H1 (cell line): ENCODE results near the gene AASDH. TPM values are rescaled to one million over a fixed set of nuclear protein-coding genes. Genes with fewer than 3 reads are reported as not detected.

Experiments used
- ASH2L ChIP-seq: fragments of 200-600, 300-600 bp; sonication (generic); IDR thresholded peaks from one replicate; pipeline ENCODE4 v1.7.1; 2017; ENCODE audit warnings: low read length
- BRCA1 ChIP-seq: IDR thresholded peaks from 2 replicates; pipeline ENCODE4 v1.6.1; 2012; ENCODE audit warnings: low read depth, low read length, improper control_type of control experiment
- CEBPB ChIP-seq: IDR thresholded peaks from 2 replicates; pipeline ENCODE4 v1.6.1; 2012; ENCODE audit warnings: low read depth, low read length
- CHD2 ChIP-seq: IDR thresholded peaks from 2 replicates; pipeline ENCODE4 v1.6.1; 2012; ENCODE audit warnings: low read length, improper control_type of control experiment
- CREB1 ChIP-seq: IDR thresholded peaks from 2 replicates; pipeline ENCODE4 v1.6.1; 2012; ENCODE audit warnings: inconsistent platforms
- JUND ChIP-seq: IDR thresholded peaks from 2 replicates; pipeline ENCODE4 v1.6.1; 2011; ENCODE audit warnings: mild to moderate bottlenecking, improper control_type of control experiment, low read length
- MAFK ChIP-seq: IDR thresholded peaks from 2 replicates; pipeline ENCODE4 v1.6.1; 2012; ENCODE audit warnings: low read depth, mild to moderate bottlenecking, improper control_type of control experiment, low read length
- PHF8 ChIP-seq: fragments of 200-600 bp; sonication (generic); conservative IDR thresholded peaks from 2 replicates; pipeline ENCODE4 v1.7.1; 2012; ENCODE audit warnings: low read depth, mild to moderate bottlenecking, inconsistent platforms, low read length, moderate library complexity
- POLR2A ChIP-seq, 2 experiments: IDR thresholded peaks; 1 replicate in 1 of 2; 2 replicates in 1 of 2; pipeline ENCODE4 v1.6.1; 2011; ENCODE audit warnings: low read depth in 2 of 2, low read length in 2 of 2, mild to moderate bottlenecking in 2 of 2; ENCODE audit errors: control extremely low read depth in 1 of 2
- POLR2AphosphoS5 ChIP-seq: IDR thresholded peaks from 2 replicates; pipeline ENCODE4 v1.6.1; 2011; ENCODE audit warnings: low read depth, low read length
- RFX5 ChIP-seq: IDR thresholded peaks from 2 replicates; pipeline ENCODE4 v1.6.1; 2011; ENCODE audit warnings: low read depth, low read length, improper control_type of control experiment, borderline replicate concordance
- RNF2 ChIP-seq: fragments of 200-900, 300-1000 bp; sonication (generic); IDR thresholded peaks from 2 replicates; pipeline ENCODE4 v1.7.1; 2016; ENCODE audit warnings: borderline replicate concordance, low read depth, mild to moderate bottlenecking, antibody characterized with exemption, low read length; ENCODE audit not compliant: poor library complexity, severe bottlenecking; ENCODE audit errors: missing control alignments
- SIRT6 ChIP-seq: IDR thresholded peaks from one replicate; pipeline ENCODE4 v1.7.1; 2012; ENCODE audit warnings: low read length, inconsistent platforms
- SIX5 ChIP-seq: IDR thresholded peaks from 2 replicates; pipeline ENCODE4 v1.6.1; 2011; ENCODE audit warnings: mild to moderate bottlenecking, low read depth, low read length
- SP2 ChIP-seq: IDR thresholded peaks from 2 replicates; pipeline ENCODE4 v1.6.1; 2012; ENCODE audit warnings: mild to moderate bottlenecking, low read length, inconsistent platforms
- SP4 ChIP-seq: IDR thresholded peaks from 2 replicates; pipeline ENCODE4 v1.6.1; 2012; ENCODE audit warnings: low read length, inconsistent platforms
- SUZ12 ChIP-seq: fragments of 200-600 bp; sonication (generic); IDR thresholded peaks from 2 replicates; pipeline ENCODE4 v1.6.1; 2012; ENCODE audit warnings: mild to moderate bottlenecking, inconsistent platforms, low read length, moderate library complexity, mixed read lengths
- TAF1 ChIP-seq: IDR thresholded peaks from 2 replicates; pipeline ENCODE4 v1.6.1; 2011; ENCODE audit warnings: mild to moderate bottlenecking, low read depth, low read length
- TAF7 ChIP-seq: optimal IDR thresholded peaks from 2 replicates; pipeline ENCODE3; 2011; ENCODE audit warnings: low read depth, mild to moderate bottlenecking, inconsistent platforms, low read length, moderate library complexity, borderline replicate concordance
- TCF12 ChIP-seq: IDR thresholded peaks from 2 replicates; pipeline ENCODE4 v1.6.1; 2011; ENCODE audit warnings: low read depth, mild to moderate bottlenecking, low read length
- polyA plus RNA-seq, 7 experiments: library from polyadenylated mRNA; depleted of rRNA in 3 of 7; stranded (reverse) in 5 of 7; unstranded in 2 of 7; fragments of >200 nt in 5 of 7; fragments of 200-250 nt in 2 of 7; gene quantifications; 1 replicate in 5 of 7; 2 replicates in 1 of 7; 4 replicates in 1 of 7; pipeline versions ENCODE4 v1.2.1 to v1.2.3, GENCODE V29; 2011 to 2013; ENCODE audit warnings: missing spikeins in 2 of 7, mixed read lengths in 2 of 7
- total RNA-seq: library from RNA; stranded (reverse); fragmentation: NEBNext Ultra II Directional; extraction: Animal tissue kit (Norgen Biotek cat#: 25700); gene quantifications from 2 replicates; pipeline ENCODE4 v1.2.1, GENCODE V29; 2021
- TF ChIP-seq, protein P1 (sequence below): IDR thresholded peaks from 2 replicates; pipeline ENCODE4 v1.6.1; 2011; ENCODE audit warnings: low read length, improper control_type of control experiment
- TF ChIP-seq, protein P2 (sequence below): IDR thresholded peaks from 2 replicates; pipeline ENCODE4 v1.6.1; 2011; ENCODE audit warnings: low read depth, mild to moderate bottlenecking, low read length; ENCODE audit not compliant: insufficient read depth
- TF ChIP-seq, protein P3 (sequence below): IDR thresholded peaks from 2 replicates; pipeline ENCODE4 v1.6.1; 2012; ENCODE audit warnings: low read length, inconsistent platforms

The AASDH gene
- total and polyA plus RNA-seq, 2 of the 8 experiments (the other 6 are each of a cell fraction or from before 2014, with no cell fraction given) = 8.0 to 10.9 TPM

DNA sequence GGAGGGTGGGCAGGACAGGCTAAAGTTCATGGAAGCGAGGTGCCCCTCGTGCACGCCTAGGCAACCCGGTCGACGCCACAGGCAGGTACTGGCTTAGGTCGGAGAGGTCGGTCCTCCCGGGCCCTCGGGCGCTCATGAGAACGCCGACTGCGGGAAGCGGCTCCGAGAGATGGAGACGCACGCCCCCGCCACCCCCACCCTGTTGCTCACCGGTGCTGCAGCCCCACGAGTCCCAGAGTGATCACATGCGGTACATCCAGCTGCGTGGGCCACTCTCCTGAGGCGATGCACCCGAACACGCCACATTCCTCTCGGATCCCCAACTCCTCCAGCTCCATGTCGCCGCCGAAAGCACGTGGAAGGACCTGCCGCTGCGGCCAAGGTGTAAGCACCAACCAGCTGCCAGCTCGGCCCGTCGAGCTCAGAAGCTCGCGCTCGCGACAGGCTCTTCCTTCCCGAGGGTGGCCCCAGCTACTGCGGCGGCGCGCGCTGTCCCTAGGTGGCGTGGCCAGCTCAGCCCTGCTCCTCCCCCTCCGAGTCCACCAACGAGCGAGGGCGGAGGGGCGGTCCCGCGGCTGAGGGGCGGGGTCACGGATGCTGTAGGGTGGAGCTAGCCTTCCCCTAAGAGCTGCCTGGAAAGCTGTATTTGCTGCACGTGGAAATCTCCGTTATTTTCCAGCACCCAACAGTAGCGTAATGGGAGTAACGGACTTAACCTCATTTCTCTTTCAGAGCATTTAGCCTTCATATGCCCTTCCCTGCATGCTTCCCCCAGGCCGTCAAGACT, 48.0 kb upstream of the AASDH start, which contains the start of gene PPAT (continued):
- TF ChIP-seq MAFK = no peak
- TF ChIP-seq TAF7 = no peak
- TF ChIP-seq, protein P1, sequence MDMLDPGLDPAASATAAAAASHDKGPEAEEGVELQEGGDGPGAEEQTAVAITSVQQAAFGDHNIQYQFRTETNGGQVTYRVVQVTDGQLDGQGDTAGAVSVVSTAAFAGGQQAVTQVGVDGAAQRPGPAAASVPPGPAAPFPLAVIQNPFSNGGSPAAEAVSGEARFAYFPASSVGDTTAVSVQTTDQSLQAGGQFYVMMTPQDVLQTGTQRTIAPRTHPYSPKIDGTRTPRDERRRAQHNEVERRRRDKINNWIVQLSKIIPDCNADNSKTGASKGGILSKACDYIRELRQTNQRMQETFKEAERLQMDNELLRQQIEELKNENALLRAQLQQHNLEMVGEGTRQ = no peak
- TF ChIP-seq CREB1 = peak; percentile 67
- TF ChIP-seq PHF8 = peak; percentile 68
- TF ChIP-seq, protein P2, sequence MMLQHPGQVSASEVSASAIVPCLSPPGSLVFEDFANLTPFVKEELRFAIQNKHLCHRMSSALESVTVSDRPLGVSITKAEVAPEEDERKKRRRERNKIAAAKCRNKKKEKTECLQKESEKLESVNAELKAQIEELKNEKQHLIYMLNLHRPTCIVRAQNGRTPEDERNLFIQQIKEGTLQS = no peak
- TF ChIP-seq SP4 = peak; percentile 94
- TF ChIP-seq, protein P3, sequence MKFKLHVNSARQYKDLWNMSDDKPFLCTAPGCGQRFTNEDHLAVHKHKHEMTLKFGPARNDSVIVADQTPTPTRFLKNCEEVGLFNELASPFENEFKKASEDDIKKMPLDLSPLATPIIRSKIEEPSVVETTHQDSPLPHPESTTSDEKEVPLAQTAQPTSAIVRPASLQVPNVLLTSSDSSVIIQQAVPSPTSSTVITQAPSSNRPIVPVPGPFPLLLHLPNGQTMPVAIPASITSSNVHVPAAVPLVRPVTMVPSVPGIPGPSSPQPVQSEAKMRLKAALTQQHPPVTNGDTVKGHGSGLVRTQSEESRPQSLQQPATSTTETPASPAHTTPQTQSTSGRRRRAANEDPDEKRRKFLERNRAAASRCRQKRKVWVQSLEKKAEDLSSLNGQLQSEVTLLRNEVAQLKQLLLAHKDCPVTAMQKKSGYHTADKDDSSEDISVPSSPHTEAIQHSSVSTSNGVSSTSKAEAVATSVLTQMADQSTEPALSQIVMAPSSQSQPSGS = no peak
- peak; percentile 74 for TF ChIP-seq JUND
- TF ChIP-seq TCF12 = no peak
- no peak for TF ChIP-seq SIRT6
- TF ChIP-seq SUZ12 = no peak
- TF ChIP-seq SP2 = no peak
- TF ChIP-seq BRCA1 = no peak
- peak; percentile 40; the same call in 1 of the 2 replicates for TF ChIP-seq CHD2
- peak; percentile 72 for TF ChIP-seq ASH2L
- no peak for TF ChIP-seq RFX5
- TF ChIP-seq POLR2AphosphoS5 = peak; percentile 96
- TF ChIP-seq SIX5 = no peak
- TF ChIP-seq RNF2 = no peak
- TF ChIP-seq TAF1 = peak; percentile 84
- peak; percentile 85 to 90 for TF ChIP-seq POLR2A (IDR thresholded peaks at IDR 0.05; ENCODE audit: control extremely low read depth in 1 of 2, low read depth in 2 of 2, low read length in 2 of 2)
- no peak for TF ChIP-seq CEBPB
